Astrocyte (in vitro differentiated cells and primary cell): ENCODE measurements around the gene MORN5. TPM values are rescaled to one million over a fixed set of nuclear protein-coding genes. Genes with fewer than 3 reads are reported as not detected.

ENCODE experiments used
- DNase-seq: peaks from one replicate; pipeline ENCODE4 v3.0.0-alpha.2; 2010; ENCODE audit warnings: low read depth
- FAIRE-seq: peaks from 2 replicates; lab custom pipeline; 2011; peaks lifted over from hg19 to GRCh38; lab: Jason Lieb, UNC
- H2AFZ ChIP-seq: 2 replicates; pipeline ENCODE4 v1.6.0; 2012; ENCODE audit warnings: low read depth, low read length, inconsistent platforms
- H3K27ac ChIP-seq: 2 replicates; pipeline ENCODE4 v1.5.1; 2011; ENCODE audit warnings: low read depth, low read length, inconsistent platforms
- H3K27me3 ChIP-seq: 2 replicates; pipeline ENCODE4 v1.6.0; 2011; ENCODE audit warnings: low read length, inconsistent platforms; ENCODE audit not compliant: insufficient read depth
- H3K36me3 ChIP-seq: 2 replicates; pipeline ENCODE4 v1.5.1; 2011; ENCODE audit warnings: low read length, inconsistent platforms; ENCODE audit not compliant: insufficient read depth
- H3K4me1 ChIP-seq: 2 replicates; pipeline ENCODE4 v1.5.1; 2011; ENCODE audit warnings: low read length, inconsistent platforms; ENCODE audit not compliant: insufficient read depth
- H3K4me2 ChIP-seq: 2 replicates; pipeline ENCODE4 v1.6.0; 2012; ENCODE audit warnings: low read length, inconsistent platforms
- H3K4me3 ChIP-seq: 2 replicates; pipeline ENCODE4 v1.5.1; 2011; ENCODE audit warnings: low read depth, mild to moderate bottlenecking, low read length, inconsistent platforms; ENCODE audit not compliant: insufficient read depth
- H3K79me2 ChIP-seq: 2 replicates; pipeline ENCODE4 v1.6.0; 2012; ENCODE audit warnings: mild to moderate bottlenecking, low read length, inconsistent platforms; ENCODE audit not compliant: insufficient read depth
- H3K9ac ChIP-seq: 2 replicates; pipeline ENCODE4 v1.6.0; 2012; ENCODE audit warnings: mild to moderate bottlenecking, low read length, inconsistent platforms
- H3K9me3 ChIP-seq: 2 replicates; pipeline ENCODE4 v1.5.1; 2012; ENCODE audit warnings: low read depth, mild to moderate bottlenecking, low read length, inconsistent platforms; ENCODE audit not compliant: insufficient read depth
- H4K20me1 ChIP-seq: 2 replicates; pipeline ENCODE4 v1.6.0; 2012; ENCODE audit warnings: low read length, inconsistent platforms; ENCODE audit not compliant: insufficient read depth
- H3K27ac Mint-ChIP-seq: one replicate; pipeline ENCODE4 v1.8.0; 2021; ENCODE audit warnings: mild to moderate bottlenecking, mixed read lengths; ENCODE audit not compliant: unreplicated experiment
- H3K27me3 Mint-ChIP-seq: one replicate; pipeline ENCODE4 v1.8.0; 2021; ENCODE audit warnings: low read depth, mixed read lengths; ENCODE audit not compliant: unreplicated experiment
- H3K36me3 Mint-ChIP-seq: one replicate; pipeline ENCODE4 v1.8.0; 2021; ENCODE audit warnings: low read depth, mixed read lengths; ENCODE audit not compliant: unreplicated experiment
- H3K4me1 Mint-ChIP-seq: one replicate; pipeline ENCODE4 v1.8.0; 2021; ENCODE audit warnings: low read depth, mixed read lengths; ENCODE audit not compliant: unreplicated experiment
- H3K4me3 Mint-ChIP-seq: one replicate; pipeline ENCODE4 v1.8.0; 2021; ENCODE audit warnings: mild to moderate bottlenecking, moderate library complexity, mixed read lengths; ENCODE audit not compliant: unreplicated experiment
- H3K9me3 Mint-ChIP-seq: one replicate; pipeline ENCODE4 v1.8.0; 2021; ENCODE audit warnings: mild to moderate bottlenecking, mixed read lengths; ENCODE audit not compliant: unreplicated experiment
- CTCF ChIP-seq: IDR thresholded peaks from 2 replicates; pipeline ENCODE4 v1.5.1; 2011; ENCODE audit warnings: low read depth, mild to moderate bottlenecking, inconsistent platforms, low read length, moderate library complexity; ENCODE audit not compliant: insufficient read depth
- EZH2 ChIP-seq: IDR thresholded peaks from 2 replicates; pipeline ENCODE4 v1.6.1; 2012; ENCODE audit warnings: mild to moderate bottlenecking, low read length, inconsistent platforms; ENCODE audit not compliant: insufficient read depth
- total RNA-seq: library from RNA; stranded (reverse); gene quantifications from 2 replicates; pipeline ENCODE4 v1.2.1, GENCODE V29; 2021

The MORN5 gene
- total RNA-seq, 1 donor from 2014 or later: not detected

- no peaks in the 10 kb centered on the region for H3K4me1 Mint-ChIP-seq
- H3K9me3 Mint-ChIP-seq: peaks cover 27% of the 10 kb centered on the region
These were observed 60.4 kb downstream of the MORN5 start for GRCh38 chr9:122219856-122220672.

GRCh38 chr9:122220673-122221182 is 61.0 kb downstream of the MORN5 start:
- no peak overlapping the region for H2AFZ ChIP-seq
- DNase-seq (no peak), FAIRE-seq (no peak)
- H3K4me2 ChIP-seq: no peak overlapping the region
- TF ChIP-seq EZH2: peak; percentile 8
- no peak for TF ChIP-seq CTCF
- H3K9me3 ChIP-seq: peaks cover 3% of the 10 kb centered on the region
- no peaks in the 10 kb centered on the region for H3K79me2 ChIP-seq
- no peak overlapping the region for H3K9ac ChIP-seq
- Mint-ChIP-seq H3K36me3 (peaks cover 3% of the 10 kb centered on the region), H3K9me3 (peaks cover 27% of the 10 kb centered on the region), H3K27me3 (peaks cover 95% of the 10 kb centered on the region), H3K4me1 (no peaks in the 10 kb centered on the region), H3K4me3 (no peak overlapping the region), H3K27ac (no peak overlapping the region)
- peaks cover 27% of the 10 kb centered on the region for H4K20me1 ChIP-seq
- no peak overlapping the region for H3K27ac ChIP-seq
- no peak overlapping the region for H3K4me3 ChIP-seq
- peaks cover 98% of the 10 kb centered on the region for H3K27me3 ChIP-seq
- H3K36me3 ChIP-seq: no peaks in the 10 kb centered on the region
- H3K4me1 ChIP-seq: no peaks in the 10 kb centered on the region

More at GRCh38 chr9:122219856-122220672, 60.4 kb downstream of the MORN5 start:
- Histone ChIP-seq H3K36me3 (no peaks in the 10 kb centered on the region), H3K4me2 (peak overlapping the region; percentile 42), H2AFZ (no peak overlapping the region), H3K9me3 (peaks cover 3% of the 10 kb centered on the region), H3K4me3 (no peak overlapping the region), H3K27me3 (peaks cover 98% of the 10 kb centered on the region), H3K27ac (no peak overlapping the region), H3K4me1 (no peaks in the 10 kb centered on the region), H3K79me2 (no peaks in the 10 kb centered on the region), H3K9ac (no peak overlapping the region), H4K20me1 (peaks cover 27% of the 10 kb centered on the region)
- peaks cover 95% of the 10 kb centered on the region for H3K27me3 Mint-ChIP-seq
- peaks cover 3% of the 10 kb centered on the region for H3K36me3 Mint-ChIP-seq
- H3K27ac Mint-ChIP-seq: no peak overlapping the region
- no peak for DNase-seq
- no peak for FAIRE-seq
- no peak overlapping the region for H3K4me3 Mint-ChIP-seq
- TF ChIP-seq EZH2 (peak; percentile 85), CTCF (no peak)
